ENCODE measurements around the gene PCDH15.

The PCDH15 gene

GRCh38 chr10:54137396-54137795 lies 663.6 kb downstream of the PCDH15 start:
- DNase-seq (ENCODE audit: insufficient read length, low spot score) (no peak), FAIRE-seq (no peak)
- TF ChIP-seq POLR2A (IDR thresholded peaks at IDR 0.05; ENCODE audit: low read depth, low read length) = no peak

DNA sequence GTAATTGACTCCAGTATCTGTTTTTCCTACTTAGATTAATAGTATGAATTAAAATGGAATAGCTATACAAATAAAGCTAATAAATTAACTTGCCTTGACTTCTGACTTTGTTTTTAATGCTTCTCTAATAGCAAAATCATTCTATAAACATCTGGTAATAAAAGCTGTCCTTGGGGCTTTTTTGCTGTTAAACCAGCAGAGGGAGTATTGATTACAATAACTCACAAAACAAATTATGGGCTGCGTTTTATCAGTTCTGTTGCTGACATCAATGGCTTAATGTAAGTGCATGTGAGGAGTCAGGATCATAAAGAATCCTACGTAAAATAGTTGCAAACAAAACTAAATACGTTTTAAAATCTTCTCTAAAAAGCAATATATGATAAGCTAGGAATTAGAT lies 667.8 kb downstream of the PCDH15 start:
- DNase-seq (ENCODE audit: insufficient read length, low spot score) (no peak), FAIRE-seq (no peak)
- no peak for TF ChIP-seq POLR2A (IDR thresholded peaks at IDR 0.05; ENCODE audit: low read depth, low read length)

DNA sequence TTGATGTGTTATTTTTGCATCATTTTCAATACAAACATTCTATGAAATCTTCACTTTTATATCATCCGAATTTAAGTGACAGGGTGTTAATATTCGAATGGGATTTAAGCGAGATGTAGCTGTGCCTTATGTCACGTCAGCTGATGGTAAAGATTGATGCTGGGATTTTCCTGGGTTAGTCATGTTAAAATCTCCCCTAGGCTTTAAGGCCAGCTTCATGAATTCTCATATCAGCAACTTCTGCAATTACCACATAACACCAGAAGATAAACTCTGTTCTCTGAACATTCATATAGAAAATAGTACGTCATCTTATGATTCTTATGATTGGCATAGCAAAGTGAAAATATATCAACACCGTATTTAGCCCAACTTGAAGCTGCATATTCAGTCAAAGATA lies 669.2 kb downstream of the PCDH15 start:
- no peak for TF ChIP-seq POLR2A (IDR thresholded peaks at IDR 0.05; ENCODE audit: low read depth, low read length)
- FAIRE-seq = no peak
- no peak for DNase-seq (ENCODE audit: insufficient read length, low spot score)

DNA sequence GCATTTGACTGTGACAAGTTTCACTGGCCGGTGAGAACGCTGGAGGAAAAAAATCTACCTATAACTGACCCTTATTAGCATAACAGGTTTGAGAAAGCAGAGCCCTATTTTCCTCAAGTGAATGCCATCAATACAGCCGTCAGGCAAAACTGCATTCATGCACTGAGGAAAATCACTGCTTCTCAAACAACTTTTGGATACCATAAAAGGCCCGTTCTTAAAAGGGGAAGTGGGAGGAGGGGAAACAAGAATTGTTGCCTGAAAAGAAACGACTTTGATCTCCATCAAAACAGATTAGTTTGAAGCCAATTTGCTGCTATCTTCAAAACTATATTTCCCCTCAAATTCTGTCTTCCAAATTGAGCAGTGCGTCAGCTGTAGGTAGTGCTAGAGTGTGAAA lies 670.6 kb downstream of the PCDH15 start:
- FAIRE-seq (no peak), DNase-seq (ENCODE audit: insufficient read length, low spot score) (no peak)
- no peak for TF ChIP-seq POLR2A (IDR thresholded peaks at IDR 0.05; ENCODE audit: low read depth, low read length)

- no peak for TF ChIP-seq POLR2A (IDR thresholded peaks at IDR 0.05; ENCODE audit: low read depth, low read length)
- DNase-seq (ENCODE audit: insufficient read length, low spot score) (no peak), FAIRE-seq (no peak)
Measured at GRCh38 chr10:54125098-54125747, 675.8 kb downstream of the PCDH15 start.

DNA sequence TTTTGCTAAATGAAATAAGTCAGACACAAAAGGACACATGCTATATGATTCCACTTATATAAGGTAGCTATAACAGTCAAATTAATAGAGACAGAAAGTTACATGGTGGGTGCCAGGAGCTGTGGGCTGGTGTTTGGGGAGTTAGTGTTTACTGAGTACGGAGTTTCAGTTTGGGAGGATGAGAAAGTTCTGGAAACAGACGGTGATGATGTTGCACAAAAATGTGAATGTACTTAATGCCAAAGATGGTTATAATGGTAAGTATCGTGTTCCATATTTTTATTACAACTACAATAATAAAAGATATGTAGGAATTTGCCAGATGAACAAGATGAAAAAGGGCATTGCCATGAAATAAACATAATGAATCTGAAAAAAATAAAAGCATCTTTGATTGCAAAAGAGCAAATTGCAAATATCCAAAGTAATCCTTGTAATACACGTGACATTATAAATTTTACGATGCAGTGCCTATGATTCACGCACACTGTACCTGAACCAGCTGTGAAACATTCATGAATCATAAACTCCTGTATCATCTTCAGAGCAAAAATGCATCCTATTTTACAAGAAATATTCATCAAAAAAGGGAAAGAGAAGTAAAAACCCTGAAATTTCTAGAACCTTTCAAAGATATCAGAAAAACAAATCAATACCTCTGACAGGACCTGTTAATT lies 676.7 kb downstream of the PCDH15 start:
- no peak for DNase-seq (ENCODE audit: insufficient read length, low spot score)
- no peak for FAIRE-seq
- no peak for TF ChIP-seq POLR2A (IDR thresholded peaks at IDR 0.05; ENCODE audit: low read depth, low read length)

- FAIRE-seq (no peak), DNase-seq (ENCODE audit: insufficient read length, low spot score) (no peak)
- TF ChIP-seq POLR2A (IDR thresholded peaks at IDR 0.05; ENCODE audit: low read depth, low read length) = no peak
Measured at GRCh38 chr10:54120806-54121205, 680.2 kb downstream of the PCDH15 start.

DNA sequence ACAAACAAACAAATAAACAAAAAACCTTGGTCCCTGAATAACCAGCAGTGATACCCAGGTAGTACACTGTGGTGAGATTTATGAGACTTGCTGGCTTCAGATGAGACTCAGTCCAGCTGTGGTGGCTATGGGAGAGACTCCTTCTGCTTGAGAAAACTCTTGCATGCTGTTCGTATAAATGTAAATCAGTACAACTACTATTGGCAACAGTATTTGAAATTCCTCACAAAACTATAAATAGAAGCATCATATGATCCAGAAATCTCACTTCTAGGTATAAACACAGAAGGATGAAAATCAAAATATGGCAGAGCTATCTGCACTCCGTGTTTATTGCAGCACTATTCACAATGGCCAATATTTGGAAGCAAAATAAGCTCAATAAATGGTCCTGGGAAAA lies 692.1 kb downstream of the PCDH15 start:
- no peak for TF ChIP-seq POLR2A (IDR thresholded peaks at IDR 0.05; ENCODE audit: low read depth, low read length)

GRCh38 chr10:54096892-54097291 lies 704.1 kb downstream of the PCDH15 start:
- DNase-seq (ENCODE audit: insufficient read length, low spot score) = no peak
- FAIRE-seq = no peak
- TF ChIP-seq POLR2A (IDR thresholded peaks at IDR 0.05; ENCODE audit: low read depth, low read length) = no peak

More for the DNA sequence above, 692.1 kb downstream of the PCDH15 start:
- DNase-seq (ENCODE audit: insufficient read length, low spot score) (no peak), FAIRE-seq (no peak)

DNA sequence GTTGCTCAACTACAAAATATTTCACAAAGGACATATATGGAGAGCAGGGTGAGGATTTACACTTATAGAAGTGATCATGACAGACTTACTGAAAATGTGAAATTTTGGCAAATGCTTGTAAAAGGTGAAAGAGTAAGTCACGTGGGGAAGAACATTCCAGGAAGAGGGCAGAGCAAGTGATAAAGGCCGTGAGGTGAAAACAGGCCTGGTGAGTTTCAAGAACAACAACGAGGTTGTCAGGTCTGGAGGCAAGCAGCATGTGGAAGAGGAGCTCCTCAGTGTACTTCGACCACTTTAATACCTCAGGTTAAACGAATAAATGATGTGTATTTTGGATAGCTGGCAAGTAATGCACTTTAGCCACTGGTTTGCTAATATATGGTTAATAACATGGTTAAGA lies 706.7 kb downstream of the PCDH15 start:
- FAIRE-seq (no peak), DNase-seq (ENCODE audit: insufficient read length, low spot score) (no peak)
- no peak for TF ChIP-seq POLR2A (IDR thresholded peaks at IDR 0.05; ENCODE audit: low read depth, low read length)

DNA sequence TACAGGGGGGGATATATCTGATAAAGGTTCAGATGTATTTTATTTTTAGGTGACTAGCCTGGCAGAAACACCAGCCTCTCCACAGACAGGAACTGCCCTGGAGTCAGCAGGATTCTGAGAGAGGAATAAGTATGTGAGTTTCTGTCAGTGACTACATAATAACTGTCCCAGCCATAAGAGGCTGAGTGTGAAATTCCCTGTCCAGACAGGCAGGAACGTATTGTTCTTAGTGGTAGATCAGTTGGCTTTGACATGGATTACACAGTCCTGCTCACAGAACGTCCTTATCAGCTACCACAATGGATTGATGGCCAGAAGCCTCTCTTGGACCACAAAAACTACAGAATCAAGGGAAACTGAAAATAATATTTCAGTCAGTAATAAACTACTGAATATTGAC lies 709.8 kb downstream of the PCDH15 start:
- no peak for DNase-seq (ENCODE audit: insufficient read length, low spot score)
- no peak for FAIRE-seq
- TF ChIP-seq POLR2A (IDR thresholded peaks at IDR 0.05; ENCODE audit: low read depth, low read length) = no peak

GRCh38 chr10:54081950-54082349 lies 719.1 kb downstream of the PCDH15 start:
- TF ChIP-seq POLR2A (IDR thresholded peaks at IDR 0.05; ENCODE audit: low read depth, low read length) = no peak
- DNase-seq (ENCODE audit: insufficient read length, low spot score) = no peak
- no peak for FAIRE-seq

DNA sequence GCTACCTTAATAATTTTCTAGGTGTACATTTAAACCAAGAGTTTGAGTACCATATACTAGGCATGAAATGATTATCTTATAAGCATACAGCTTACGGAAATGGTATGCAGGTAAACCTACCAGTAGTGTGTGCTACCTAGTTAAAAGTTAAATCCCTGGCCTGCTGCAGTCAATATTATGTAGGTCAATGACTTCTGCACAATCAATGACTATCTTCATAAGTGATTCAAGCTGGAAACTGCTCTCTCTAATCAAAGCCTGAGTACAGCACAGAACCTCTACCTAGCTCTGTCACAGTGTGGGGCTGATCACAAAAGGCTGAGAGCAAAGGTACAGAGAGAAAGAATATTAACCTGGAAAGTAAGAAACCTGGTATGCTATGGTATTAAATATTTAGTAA lies 733.7 kb downstream of the PCDH15 start:
- TF ChIP-seq POLR2A (IDR thresholded peaks at IDR 0.05; ENCODE audit: low read depth, low read length) = no peak
- FAIRE-seq (no peak), DNase-seq (ENCODE audit: insufficient read length, low spot score) (no peak)

DNA sequence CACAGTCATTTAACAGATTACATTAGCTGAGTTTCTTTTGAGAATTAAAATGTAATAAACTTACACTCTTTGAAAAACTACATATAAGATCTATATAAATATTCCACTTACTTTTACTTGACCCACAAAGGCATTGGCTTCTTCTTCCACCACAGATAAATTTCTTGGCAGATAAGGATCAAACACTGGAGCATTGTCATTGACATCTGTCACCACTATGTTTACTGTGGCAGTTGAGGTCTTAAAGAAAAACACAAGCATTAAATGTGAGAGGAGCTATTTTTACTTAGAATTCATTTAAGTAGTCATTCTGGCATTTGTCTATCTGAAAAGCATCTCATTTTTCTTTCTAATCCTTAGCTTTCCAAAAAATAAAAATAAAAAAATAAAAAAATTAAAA lies 734.4 kb downstream of the PCDH15 start:
- TF ChIP-seq POLR2A (IDR thresholded peaks at IDR 0.05; ENCODE audit: low read depth, low read length) = no peak
- FAIRE-seq (no peak), DNase-seq (ENCODE audit: insufficient read length, low spot score) (no peak)

- FAIRE-seq (no peak), DNase-seq (ENCODE audit: insufficient read length, low spot score) (no peak)
- TF ChIP-seq POLR2A (IDR thresholded peaks at IDR 0.05; ENCODE audit: low read depth, low read length) = no peak
Measured at GRCh38 chr10:54065106-54065505, 735.9 kb downstream of the PCDH15 start.
